H9 (cell line): ENCODE results near the gene THRB. TPM values are rescaled to one million over a fixed set of nuclear protein-coding genes. Genes with fewer than 3 reads are reported as not detected.

ENCODE experiments used
- DNase-seq: peaks from one replicate; pipeline ENCODE4 v3.0.0-alpha.2; 2017
- H2AFZ ChIP-seq: one replicate; pipeline ENCODE4 v1.6.1; 2013; ENCODE audit warnings: mild to moderate bottlenecking, low read length, control low read depth, moderate library complexity
- H2AK5ac ChIP-seq: 2 replicates; pipeline ENCODE4 v1.6.1; 2013; ENCODE audit warnings: low read length, control low read depth, mixed read lengths; ENCODE audit not compliant: insufficient read length
- H2BK120ac ChIP-seq: one replicate; pipeline ENCODE4 v1.6.1; 2013; ENCODE audit warnings: low read depth, mild to moderate bottlenecking, low read length, control low read depth, inconsistent platforms; ENCODE audit not compliant: poor library complexity, severe bottlenecking
- H2BK12ac ChIP-seq: 2 replicates; pipeline ENCODE4 v1.6.1; 2013; ENCODE audit warnings: low read length, control low read depth, mixed read lengths, low read depth; ENCODE audit not compliant: insufficient read length
- H2BK15ac ChIP-seq: 2 replicates; pipeline ENCODE4 v1.6.1; 2013; ENCODE audit warnings: low read depth, low read length, control low read depth
- H2BK20ac ChIP-seq: one replicate; pipeline ENCODE4 v1.6.1; 2013; ENCODE audit warnings: low read depth, mild to moderate bottlenecking, low read length, control low read depth, inconsistent platforms; ENCODE audit not compliant: poor library complexity, severe bottlenecking
- H2BK5ac ChIP-seq: 2 replicates; pipeline ENCODE4 v1.6.1; 2013; ENCODE audit warnings: low read length, control low read depth, mixed read lengths; ENCODE audit not compliant: insufficient read length
- H3K14ac ChIP-seq: 2 replicates; pipeline ENCODE4 v1.6.1; 2013; ENCODE audit warnings: low read length, control low read depth; ENCODE audit not compliant: insufficient read depth
- H3K18ac ChIP-seq: 2 replicates; pipeline ENCODE4 v1.6.1; 2013; ENCODE audit warnings: low read depth, mild to moderate bottlenecking, mixed read lengths, low read length, control low read depth; ENCODE audit not compliant: insufficient read length
- H3K23ac ChIP-seq: 2 replicates; pipeline ENCODE4 v1.6.1; 2013; ENCODE audit warnings: low read length, control low read depth, mixed read lengths, low read depth; ENCODE audit not compliant: insufficient read length
- H3K23me2 ChIP-seq: 2 replicates; pipeline ENCODE4 v1.6.1; 2013; ENCODE audit warnings: low read depth, mild to moderate bottlenecking, mixed read lengths, low read length, control low read depth; ENCODE audit not compliant: insufficient read length, poor library complexity, severe bottlenecking
- H3K27ac ChIP-seq: 2 replicates; pipeline ENCODE4 v1.5.1; 2013; ENCODE audit warnings: low read length, control low read depth, mixed read lengths, low read depth; ENCODE audit not compliant: insufficient read length
- H3K27me3 ChIP-seq: 2 replicates; pipeline ENCODE4 v1.6.1; 2013; ENCODE audit warnings: low read length, control low read depth, inconsistent platforms; ENCODE audit not compliant: insufficient read depth
- H3K4ac ChIP-seq: 2 replicates; pipeline ENCODE4 v1.6.1; 2013; ENCODE audit warnings: low read depth, mild to moderate bottlenecking, control low read depth, inconsistent platforms, low read length, moderate library complexity
- H3K4me1 ChIP-seq: 2 replicates; pipeline ENCODE4 v1.6.1; 2013; ENCODE audit warnings: low read length, control low read depth, inconsistent platforms; ENCODE audit not compliant: insufficient read depth
- H3K4me2 ChIP-seq: 2 replicates; pipeline ENCODE4 v1.6.1; 2013; ENCODE audit warnings: low read length, control low read depth, mixed read lengths; ENCODE audit not compliant: insufficient read length, insufficient read depth
- H3K56ac ChIP-seq: 2 replicates; pipeline ENCODE4 v1.6.1; 2013; ENCODE audit warnings: low read depth, mild to moderate bottlenecking, mixed read lengths, low read length, control low read depth; ENCODE audit not compliant: insufficient read length
- H3K79me1 ChIP-seq: 2 replicates; pipeline ENCODE4 v1.6.1; 2013; ENCODE audit warnings: low read depth, mild to moderate bottlenecking, moderate library complexity, low read length, control low read depth, inconsistent platforms; ENCODE audit not compliant: insufficient read depth, poor library complexity, severe bottlenecking
- H3K79me2 ChIP-seq: 2 replicates; pipeline ENCODE4 v1.6.1; 2013; ENCODE audit warnings: low read length, control low read depth, inconsistent platforms; ENCODE audit not compliant: insufficient read depth
- H3K9ac ChIP-seq: 2 replicates; pipeline ENCODE4 v1.6.1; 2013; ENCODE audit warnings: low read length, control low read depth, mixed read lengths; ENCODE audit not compliant: insufficient read length; ENCODE audit errors: extremely low read depth
- H3K9me3 ChIP-seq: one replicate; pipeline ENCODE4 v1.6.1; 2013; ENCODE audit warnings: low read depth, low read length, inconsistent platforms; ENCODE audit not compliant: control insufficient read depth
- H3T11ph ChIP-seq: one replicate; pipeline ENCODE4 v1.6.1; 2013; ENCODE audit warnings: mild to moderate bottlenecking, low read length, control low read depth, inconsistent platforms
- H4K20me1 ChIP-seq: one replicate; pipeline ENCODE4 v1.6.1; 2013; ENCODE audit not compliant: control insufficient read depth, insufficient read length, insufficient read depth
- H4K5ac ChIP-seq: 2 replicates; pipeline ENCODE4 v1.6.1; 2013; ENCODE audit warnings: low read depth, mild to moderate bottlenecking, mixed read lengths, low read length, control low read depth; ENCODE audit not compliant: insufficient read length
- H4K8ac ChIP-seq: replicated peaks from 2 replicates; pipeline ENCODE4 v1.6.1; 2013; ENCODE audit warnings: low read length, control low read depth, mixed read lengths, low read depth; ENCODE audit not compliant: insufficient read length
- H4K91ac ChIP-seq: 2 replicates; pipeline ENCODE4 v1.6.1; 2013; ENCODE audit warnings: low read depth, mild to moderate bottlenecking, moderate library complexity, mixed read lengths, low read length, control low read depth; ENCODE audit not compliant: insufficient read length
- H3K27ac Mint-ChIP-seq, 3 experiments: 2 replicates in 2 of 3; 3 replicates in 1 of 3; pipeline ENCODE4 v1.8.0; 2020 to 2021; ENCODE audit warnings: mixed read lengths in 3 of 3, mild to moderate bottlenecking in 1 of 3, moderate library complexity in 1 of 3
- H3K27me3 Mint-ChIP-seq: 2 replicates; pipeline ENCODE4 v1.8.0; 2021; ENCODE audit warnings: low read depth, mild to moderate bottlenecking, moderate library complexity, mixed read lengths
- H3K36me3 Mint-ChIP-seq, 3 experiments: 2 replicates in 2 of 3; 3 replicates in 1 of 3; pipeline ENCODE4 v1.8.0; 2020 to 2021; ENCODE audit warnings: low read depth in 3 of 3, mixed read lengths in 3 of 3; ENCODE audit not compliant: insufficient read depth in 1 of 3
- H3K4me1 Mint-ChIP-seq, 2 experiments: 2 replicates each; pipeline ENCODE4 v1.8.0; 2020; ENCODE audit warnings: mixed read lengths in 2 of 2
- H3K4me3 Mint-ChIP-seq, 2 experiments: 2 replicates in 1 of 2; 3 replicates in 1 of 2; pipeline ENCODE4 v1.8.0; 2020 to 2021; ENCODE audit warnings: mild to moderate bottlenecking in 2 of 2, mixed read lengths in 2 of 2, moderate library complexity in 1 of 2
- H3K9me3 Mint-ChIP-seq, 2 experiments: 2 replicates in 1 of 2; 3 replicates in 1 of 2; pipeline ENCODE4 v1.8.0; 2020; ENCODE audit warnings: mild to moderate bottlenecking in 2 of 2, mixed read lengths in 2 of 2, moderate library complexity in 1 of 2
- WGBS: extraction: QIAGEN DNeasy Blood & Tissue Kit; methylation state at CpG from one replicate; pipeline ENCODE4 v1.1.7; 2013; ENCODE audit warnings: missing lambda C conversion rate, low lambda C conversion rate, mixed read lengths; ENCODE audit not compliant: insufficient read length; ENCODE audit errors: extremely low coverage; 5-methylcytosine and 5-hydroxymethylcytosine counted together
- total RNA-seq: library from RNA; stranded (reverse); gene quantifications from 2 replicates; pipeline ENCODE4 v1.2.1, GENCODE V29; 2021
- TF ChIP-seq, protein P1 (sequence below): fragments of 200-600 bp; sonication (generic); conservative IDR thresholded peaks from 3 replicates; pipeline ENCODE4 v1.8.0; 2021; ENCODE audit warnings: antibody characterized with exemption, mild to moderate bottlenecking

THRB gene
- total RNA-seq, 1 experiment from 2014 or later = 8.6 TPM

- no peak overlapping the region for H2BK120ac ChIP-seq
- no peaks in the 10 kb centered on the region for H3K27me3 ChIP-seq
- H3K4me1 ChIP-seq = no peaks in the 10 kb centered on the region
- H3K56ac ChIP-seq = no peak overlapping the region
- no peaks in the 10 kb centered on the region for H4K20me1 ChIP-seq
- H3K4me2 ChIP-seq = no peak overlapping the region
- H3K14ac ChIP-seq = no peak overlapping the region
- H3K79me1 ChIP-seq = no peaks in the 10 kb centered on the region
- no peak overlapping the region for H2BK15ac ChIP-seq
- H2AK5ac ChIP-seq = no peak overlapping the region
- no peak overlapping the region for H2BK20ac ChIP-seq
- H3K36me3 Mint-ChIP-seq = 0 out of 7 replicates have a peak, but pooled peaks cover 0 to 4% (median 0%) of the 10 kb centered on the region in 3 experiments
- no peak overlapping the region for H3K23ac ChIP-seq
- no peaks in the 10 kb centered on the region for H3K79me2 ChIP-seq
- TF ChIP-seq, protein P1, sequence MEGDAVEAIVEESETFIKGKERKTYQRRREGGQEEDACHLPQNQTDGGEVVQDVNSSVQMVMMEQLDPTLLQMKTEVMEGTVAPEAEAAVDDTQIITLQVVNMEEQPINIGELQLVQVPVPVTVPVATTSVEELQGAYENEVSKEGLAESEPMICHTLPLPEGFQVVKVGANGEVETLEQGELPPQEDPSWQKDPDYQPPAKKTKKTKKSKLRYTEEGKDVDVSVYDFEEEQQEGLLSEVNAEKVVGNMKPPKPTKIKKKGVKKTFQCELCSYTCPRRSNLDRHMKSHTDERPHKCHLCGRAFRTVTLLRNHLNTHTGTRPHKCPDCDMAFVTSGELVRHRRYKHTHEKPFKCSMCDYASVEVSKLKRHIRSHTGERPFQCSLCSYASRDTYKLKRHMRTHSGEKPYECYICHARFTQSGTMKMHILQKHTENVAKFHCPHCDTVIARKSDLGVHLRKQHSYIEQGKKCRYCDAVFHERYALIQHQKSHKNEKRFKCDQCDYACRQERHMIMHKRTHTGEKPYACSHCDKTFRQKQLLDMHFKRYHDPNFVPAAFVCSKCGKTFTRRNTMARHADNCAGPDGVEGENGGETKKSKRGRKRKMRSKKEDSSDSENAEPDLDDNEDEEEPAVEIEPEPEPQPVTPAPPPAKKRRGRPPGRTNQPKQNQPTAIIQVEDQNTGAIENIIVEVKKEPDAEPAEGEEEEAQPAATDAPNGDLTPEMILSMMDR = no peak
- H3K18ac ChIP-seq = no peak overlapping the region
- H2BK12ac ChIP-seq = no peak overlapping the region
- no peak overlapping the region for H3K4me3 Mint-ChIP-seq
- DNase-seq = peak; percentile 30
- no peak overlapping the region for H4K8ac ChIP-seq
- no peak overlapping the region for H3K4ac ChIP-seq
- H3K27me3 Mint-ChIP-seq = no peaks in the 10 kb centered on the region
- no peaks in the 10 kb centered on the region for H3K9me3 ChIP-seq
- peaks cover 6 to 12% of the 10 kb centered on the region in 2 experiments for H3K4me1 Mint-ChIP-seq
- no peak overlapping the region for H3T11ph ChIP-seq
- no peak overlapping the region for H4K5ac ChIP-seq
- H3K9me3 Mint-ChIP-seq = no peaks in the 10 kb centered on the region
- H4K91ac ChIP-seq = no peak overlapping the region
- no peaks in the 10 kb centered on the region for H3K23me2 ChIP-seq
- no CpG with 5 or more reads among the region's 3 CpGs for WGBS
- H3K9ac ChIP-seq = no peak overlapping the region
- no peak overlapping the region for H3K27ac ChIP-seq
- H3K27ac Mint-ChIP-seq = no peak overlapping the region
- H2BK5ac ChIP-seq = no peak overlapping the region
- H2AFZ ChIP-seq = no peak overlapping the region
Measured at GRCh38 chr3:24410860-24411259, 83.8 kb downstream of the THRB start.
